ENCODE results near the gene MLH3.
A peak's percentile ranks its signal among the peaks of the same experiment; 100 is the strongest.

Gene MLH3

GRCh38 chr14:75067212-75067611, 15.9 kb upstream of the MLH3 start:
- DNase-seq (ENCODE audit: low spot score): no peak
- FAIRE-seq: no peak

DNA sequence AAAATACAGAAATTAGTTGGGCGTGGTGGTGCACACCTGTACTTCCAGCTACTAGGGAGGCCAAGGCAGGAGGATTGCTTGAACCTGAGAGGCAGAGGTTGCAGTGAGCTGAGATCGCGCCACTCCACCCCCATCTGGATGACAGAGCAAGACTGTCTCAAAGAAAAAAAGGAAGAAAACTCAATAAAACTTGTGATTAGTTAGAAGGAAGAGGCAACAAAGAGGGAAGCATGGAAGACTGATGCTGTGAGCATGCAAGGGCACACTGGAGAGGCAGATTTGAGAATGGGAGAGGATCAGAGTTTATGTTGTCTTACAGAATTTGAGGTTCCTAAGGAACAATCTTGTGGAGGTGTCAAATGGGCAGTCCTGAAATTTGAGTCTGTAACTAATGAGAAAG, 15.4 kb upstream of the MLH3 start:
- DNase-seq (ENCODE audit: low spot score): no peak
- no peak for FAIRE-seq

DNA sequence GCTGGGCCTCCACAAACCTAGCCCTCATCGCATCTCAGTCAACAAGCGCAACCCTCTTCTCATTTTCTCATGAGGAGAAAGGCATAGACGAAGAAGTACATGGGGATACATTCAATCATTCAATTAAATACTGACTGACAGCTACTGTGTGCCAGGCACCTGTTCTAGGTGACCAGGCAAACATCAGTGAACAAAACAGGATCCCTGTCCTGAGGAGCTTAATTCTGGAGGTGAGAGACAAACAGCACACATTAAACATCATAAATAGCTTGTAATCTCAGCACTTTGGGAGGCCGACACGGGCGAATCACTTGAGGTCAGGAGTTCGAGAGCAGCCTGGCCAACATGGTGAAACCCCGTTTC, 12.9 kb upstream of the MLH3 start:
- DNase-seq (ENCODE audit: low spot score): no peak

GRCh38 chr14:75063491-75064204, 12.4 kb upstream of the MLH3 start, which contains the start of gene ACYP1:
Gene ACYP1 (minus strand): TSS chr14:75064024. CDS start chr14:75063553, 471 bp downstream.
- FAIRE-seq: no peak

More for the DNA sequence above, 12.9 kb upstream of the MLH3 start:
- FAIRE-seq: no peak

GRCh38 chr14:75063013-75063412, 11.7 kb upstream of the MLH3 start:
- no peak for DNase-seq (ENCODE audit: low spot score)

More at GRCh38 chr14:75063491-75064204, 12.4 kb upstream of the MLH3 start, which contains the start of gene ACYP1:
- DNase-seq (ENCODE audit: low spot score): peak; percentile 99

DNA sequence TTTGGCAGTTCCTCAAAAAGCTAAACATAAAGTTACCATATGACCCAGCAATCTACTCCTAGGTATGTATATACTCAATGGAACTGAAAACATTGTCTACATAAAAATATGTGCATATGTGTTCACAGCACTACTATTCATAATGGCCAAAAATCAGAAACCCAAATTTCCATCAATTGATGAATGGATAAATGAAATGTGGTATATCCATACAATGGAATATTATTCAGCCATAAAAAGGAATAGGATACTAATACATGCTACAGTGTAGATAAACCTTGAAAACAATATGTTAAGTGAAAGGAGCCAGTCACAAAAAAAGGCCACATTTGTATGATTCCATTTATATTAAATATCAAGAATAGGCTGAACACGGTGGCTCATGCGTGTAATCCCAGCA, 9.2 kb upstream of the MLH3 start:
- DNase-seq (ENCODE audit: low spot score) (no peak), FAIRE-seq (no peak)

More at GRCh38 chr14:75063013-75063412, 11.7 kb upstream of the MLH3 start:
- no peak for FAIRE-seq

DNA sequence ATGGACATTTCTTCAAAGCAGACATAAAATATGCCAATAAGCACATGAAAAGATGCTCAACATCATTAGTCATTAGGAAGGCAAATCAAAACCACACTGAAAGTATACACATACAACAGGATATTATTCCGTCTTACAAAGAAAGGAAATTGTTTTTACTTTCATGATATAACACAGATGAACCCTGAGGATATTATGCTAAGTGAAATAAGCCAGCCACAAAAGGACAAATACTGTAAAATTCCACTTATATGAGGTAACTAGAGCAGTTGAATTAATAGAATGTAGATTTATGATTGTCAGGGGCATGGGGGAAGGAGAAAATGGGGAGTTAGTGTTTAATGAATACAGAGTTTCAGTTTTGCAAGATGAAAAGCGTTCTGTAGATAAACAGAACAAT, 8.4 kb upstream of the MLH3 start:
- FAIRE-seq (no peak), DNase-seq (ENCODE audit: low spot score) (no peak)

- FAIRE-seq (no peak), DNase-seq (ENCODE audit: low spot score) (no peak)
These were observed 3.2 kb upstream of the MLH3 start for GRCh38 chr14:75054421-75054820.

- DNase-seq (ENCODE audit: low spot score): no peak
- no peak for FAIRE-seq
These were observed 2.4 kb upstream of the MLH3 start for GRCh38 chr14:75053396-75054291.

DNA sequence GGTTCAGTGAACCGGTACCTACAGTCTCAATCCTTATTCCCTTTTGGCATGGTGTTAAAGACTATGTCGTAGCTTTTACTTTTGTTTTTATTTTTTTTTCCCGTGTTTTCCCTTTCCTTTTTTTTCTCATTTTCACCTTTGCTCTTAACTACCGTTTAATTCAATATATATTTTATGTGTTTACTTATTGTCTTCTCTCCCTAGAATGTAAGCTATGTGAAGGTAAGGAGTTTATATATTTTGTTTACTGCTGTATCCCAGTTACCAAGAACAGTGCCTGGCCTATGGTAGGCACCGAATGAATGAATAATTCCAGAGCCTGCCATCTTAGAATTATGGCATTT, 261 bp upstream of the MLH3 start:
- no peak for FAIRE-seq
- no peak for DNase-seq (ENCODE audit: low spot score)

GRCh38 chr14:75049731-75050201, 1.5 kb downstream of the MLH3 start:
- FAIRE-seq (no peak), DNase-seq (ENCODE audit: low spot score) (no peak)

DNA sequence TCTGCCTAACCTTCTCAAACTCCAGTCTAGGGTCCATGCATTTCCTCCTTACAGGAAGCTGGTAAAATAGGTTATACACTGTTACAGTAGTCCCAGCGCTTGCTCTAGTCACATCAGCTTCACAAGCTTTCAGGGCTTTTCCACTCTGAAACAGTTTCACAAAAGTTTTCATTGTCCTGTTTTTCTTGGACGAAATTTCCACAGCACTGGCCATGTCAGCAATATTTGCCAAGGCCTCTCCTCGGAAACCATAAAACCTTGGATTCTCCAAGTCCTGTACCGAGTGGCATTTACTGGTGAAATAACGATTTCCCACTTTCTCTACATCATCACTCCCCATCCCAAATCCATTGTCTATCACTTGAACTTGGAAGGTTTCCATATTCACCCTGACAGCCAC, 2.1 kb downstream of the MLH3 start:
- no peak for DNase-seq (ENCODE audit: low spot score)
- no peak for FAIRE-seq

DNA sequence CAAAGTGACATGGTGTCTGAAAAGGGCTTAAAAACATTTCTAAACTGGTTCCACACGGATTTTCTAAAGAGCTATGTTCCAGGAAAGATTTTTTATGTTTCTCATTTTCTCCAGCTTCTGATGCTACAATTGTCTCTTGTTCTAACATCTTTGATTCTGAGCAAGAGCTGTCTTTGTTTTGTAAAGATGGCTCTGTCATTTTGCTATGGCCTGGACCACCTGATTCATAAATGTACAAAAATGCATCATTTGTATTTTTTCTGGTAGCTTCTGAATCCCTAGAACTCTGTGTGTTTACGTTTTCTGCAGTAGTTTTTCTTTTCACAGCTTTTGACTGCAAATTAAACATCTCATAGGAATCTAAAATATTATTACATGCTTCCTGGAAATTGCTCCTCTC, 3.2 kb downstream of the MLH3 start:
- DNase-seq (ENCODE audit: low spot score) (no peak), FAIRE-seq (no peak)

GRCh38 chr14:75047506-75047905, 3.8 kb downstream of the MLH3 start:
- no peak for DNase-seq (ENCODE audit: low spot score)

DNA sequence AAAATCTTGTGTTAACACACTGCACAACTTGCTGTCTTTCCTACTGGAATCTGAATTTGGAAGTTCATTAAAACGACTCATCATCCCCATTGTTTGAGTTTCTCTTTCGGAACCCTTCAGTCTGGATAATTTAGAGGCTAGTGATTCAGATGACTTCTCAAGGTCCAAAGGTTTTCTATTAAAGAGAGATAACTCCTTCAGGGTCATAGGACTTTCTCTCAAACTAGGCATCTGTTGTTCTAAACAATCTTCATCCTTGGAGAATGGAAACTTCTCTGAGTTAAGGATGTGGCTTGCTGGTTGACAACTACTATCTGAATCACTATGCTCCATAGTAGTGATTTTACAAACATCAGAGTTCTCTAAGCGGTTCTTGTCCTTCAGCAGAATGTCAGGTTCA, 4.4 kb downstream of the MLH3 start:
- DNase-seq (ENCODE audit: low spot score) (no peak), FAIRE-seq (no peak)

More at GRCh38 chr14:75047506-75047905, 3.8 kb downstream of the MLH3 start:
- FAIRE-seq: no peak

DNA sequence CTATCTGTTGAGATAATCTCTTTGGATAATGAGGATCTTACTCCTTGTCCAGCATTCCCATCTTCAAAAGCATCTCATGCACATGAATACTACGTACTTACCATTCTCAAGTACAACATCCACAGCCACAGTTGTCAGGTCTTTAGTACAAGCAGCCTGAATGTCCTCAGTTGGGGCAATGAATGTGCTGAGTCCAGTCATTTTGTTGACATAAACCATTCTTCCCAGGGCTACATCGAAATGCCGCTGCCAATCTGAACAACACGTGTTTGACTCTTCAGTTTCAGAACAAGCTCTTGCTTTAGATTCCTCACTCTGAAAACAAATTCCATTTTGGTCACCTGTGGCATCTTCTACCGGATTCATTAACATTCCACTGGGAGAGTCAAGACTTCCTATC, 5.0 kb downstream of the MLH3 start:
- no peak for FAIRE-seq

DNA sequence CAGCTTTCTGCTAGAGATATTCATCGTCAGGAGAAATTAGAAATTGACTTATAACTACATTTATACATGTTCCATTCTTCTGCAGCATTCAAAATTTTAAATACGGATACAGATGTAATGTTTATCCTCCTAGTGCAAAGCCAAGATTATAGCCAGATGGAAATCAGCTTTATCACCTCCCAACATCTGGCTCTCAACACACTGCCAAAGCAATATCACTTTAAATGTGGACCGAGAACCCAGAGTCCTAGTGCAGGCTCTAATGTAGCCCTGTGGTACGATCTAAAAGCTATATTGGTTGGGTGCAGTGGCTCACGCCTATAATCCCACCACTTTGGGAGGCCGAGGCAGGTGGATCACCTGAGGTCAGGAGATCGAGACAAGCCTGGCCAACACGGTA, 6.5 kb downstream of the MLH3 start:
- DNase-seq (ENCODE audit: low spot score) (no peak), FAIRE-seq (no peak)

More for the DNA sequence above, 5.0 kb downstream of the MLH3 start:
- no peak for DNase-seq (ENCODE audit: low spot score)

GRCh38 chr14:75044322-75044721, 6.9 kb downstream of the MLH3 start:
- DNase-seq (ENCODE audit: low spot score): no peak
- no peak for FAIRE-seq

DNA sequence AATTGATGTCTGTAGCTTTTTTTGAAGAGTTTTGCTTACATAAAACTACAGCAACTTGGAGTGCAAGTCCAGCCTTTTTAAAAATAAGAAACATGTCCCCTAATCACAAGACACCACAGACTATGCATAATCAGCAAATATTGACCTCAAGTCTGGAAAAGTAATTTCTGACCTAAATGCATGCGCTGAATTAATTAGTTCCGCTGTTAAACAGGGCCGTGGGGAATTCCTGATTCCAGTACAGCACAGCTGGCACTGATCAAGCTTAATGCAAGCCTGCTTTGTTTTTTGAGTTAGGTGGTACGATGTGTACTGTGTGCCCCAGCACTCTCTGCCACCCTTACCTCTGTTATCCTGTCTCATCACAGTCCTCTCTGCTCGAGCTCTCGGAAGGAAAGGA, 9.2 kb downstream of the MLH3 start:
- FAIRE-seq (no peak), DNase-seq (ENCODE audit: low spot score) (no peak)

DNA sequence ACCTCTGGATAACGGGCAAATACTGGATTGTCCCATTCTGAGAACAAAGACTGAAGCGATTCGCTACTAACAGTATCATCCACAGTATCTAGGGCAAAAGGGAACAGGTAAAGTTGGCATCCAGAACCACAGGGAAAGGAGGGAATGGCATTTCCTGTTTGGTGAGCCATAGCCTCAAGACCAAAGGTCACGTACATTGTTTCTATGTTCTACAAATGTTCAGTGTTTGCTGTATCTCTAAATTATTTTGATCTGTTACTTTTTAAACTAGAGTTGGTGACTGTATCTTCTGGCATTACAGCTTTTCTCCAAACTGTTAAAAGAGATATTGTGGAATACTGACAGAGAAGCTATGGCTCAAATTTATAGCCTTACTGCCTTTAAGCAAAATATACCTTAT, 9.7 kb downstream of the MLH3 start:
- FAIRE-seq (no peak), DNase-seq (ENCODE audit: low spot score) (peak; percentile 36)

- DNase-seq (ENCODE audit: low spot score): no peak
- FAIRE-seq: no peak
These were observed 10.3 kb downstream of the MLH3 start for GRCh38 chr14:75040959-75041358.

DNA sequence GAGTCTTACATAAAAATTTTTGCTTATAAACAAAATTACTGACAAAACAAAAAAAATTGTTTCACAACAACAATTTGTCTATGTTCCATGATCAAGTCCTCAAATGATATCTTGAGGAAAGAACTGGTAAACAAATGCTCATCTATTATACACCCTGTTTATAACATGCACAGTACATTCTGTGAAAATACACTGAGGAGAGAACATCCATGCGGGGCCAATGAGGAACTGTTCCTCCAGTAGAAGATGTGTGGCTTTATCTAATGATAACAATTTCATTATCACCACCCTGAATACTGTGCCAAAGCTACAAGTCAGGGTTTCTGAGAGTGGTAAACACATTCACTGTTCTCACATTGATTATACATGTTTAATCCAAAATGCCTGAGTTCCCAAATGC, 10.8 kb downstream of the MLH3 start:
- DNase-seq (ENCODE audit: low spot score): no peak
- FAIRE-seq: no peak
